Hepatocyte (in vitro differentiated cells): ENCODE results near the gene MAMDC2. TPM values are rescaled to one million over a fixed set of nuclear protein-coding genes. Genes with fewer than 3 reads are reported as not detected.
A peak's percentile ranks its signal among the peaks of the same experiment; 100 is the strongest.

Experiments
- DNase-seq: peaks from one replicate; pipeline ENCODE4 v3.0.0-alpha.2; 2016; ENCODE audit warnings: low spot score
- H2AFZ ChIP-seq: fragments of 200-600 bp; sonication (generic); 2 replicates; pipeline ENCODE4 v1.6.0; 2016; ENCODE audit warnings: antibody characterized with exemption, mild to moderate bottlenecking
- H3K27ac ChIP-seq: fragments of 200-600 bp; sonication (generic); 2 replicates; pipeline ENCODE4 v1.5.1; 2016; ENCODE audit warnings: mild to moderate bottlenecking
- H3K27me3 ChIP-seq: fragments of 200-600 bp; sonication (generic); 2 replicates; pipeline ENCODE4 v1.6.1; 2016
- H3K36me3 ChIP-seq: fragments of 200-600 bp; sonication (generic); replicated peaks from 2 replicates; pipeline ENCODE4 v1.5.1; 2016; ENCODE audit warnings: low read depth; ENCODE audit not compliant: insufficient read depth
- H3K4me1 ChIP-seq: fragments of 200-600 bp; sonication (generic); 2 replicates; pipeline ENCODE4 v1.5.1; 2016; ENCODE audit warnings: mild to moderate bottlenecking, moderate library complexity; ENCODE audit not compliant: insufficient read depth
- H3K4me2 ChIP-seq: fragments of 200-600 bp; sonication (generic); 2 replicates; pipeline ENCODE4 v1.6.0; 2016
- H3K4me3 ChIP-seq: fragments of 200-600 bp; sonication (generic); 2 replicates; pipeline ENCODE4 v1.5.1; 2016; ENCODE audit warnings: mild to moderate bottlenecking
- H3K79me2 ChIP-seq: fragments of 200-600 bp; sonication (generic); 2 replicates; pipeline ENCODE4 v1.6.0; 2017; ENCODE audit warnings: mild to moderate bottlenecking
- H3K9me2 ChIP-seq: fragments of 200-600 bp; sonication (generic); replicated peaks from 2 replicates; pipeline ENCODE4 v1.6.0; 2017; ENCODE audit warnings: mild to moderate bottlenecking; ENCODE audit not compliant: insufficient read depth
- H3K9me3 ChIP-seq: fragments of 200-600 bp; sonication (generic); 2 replicates; pipeline ENCODE4 v1.5.1; 2016; ENCODE audit warnings: low read depth, mild to moderate bottlenecking
- H4K20me1 ChIP-seq: fragments of 200-600 bp; sonication (generic); 2 replicates; pipeline ENCODE4 v1.6.0; 2016; ENCODE audit warnings: mild to moderate bottlenecking; ENCODE audit not compliant: insufficient read depth, poor library complexity, severe bottlenecking
- CTCF ChIP-seq: fragments of 200-600 bp; sonication (generic); IDR thresholded peaks from 2 replicates; pipeline ENCODE4 v1.5.1; 2016; ENCODE audit warnings: antibody characterized with exemption, mild to moderate bottlenecking; ENCODE audit not compliant: poor library complexity
- EZH2 ChIP-seq: fragments of 200-600 bp; sonication (generic); IDR thresholded peaks from 2 replicates; pipeline ENCODE4 v1.6.1; 2016; ENCODE audit warnings: antibody characterized with exemption, mild to moderate bottlenecking, borderline replicate concordance
- EZH2phosphoT487 ChIP-seq: fragments of 200-600 bp; sonication (generic); IDR thresholded peaks from one replicate; pipeline ENCODE4 v1.6.1; 2018; ENCODE audit warnings: antibody characterized with exemption, mild to moderate bottlenecking, low read depth, moderate library complexity; ENCODE audit not compliant: unreplicated experiment, severe bottlenecking
- WGBS: methylation state at CpG from one replicate; pipeline ENCODE4 v1.1.6; 2016; ENCODE audit warnings: low lambda C conversion rate; ENCODE audit errors: missing lambda C conversion rate; 5-methylcytosine and 5-hydroxymethylcytosine counted together
- polyA plus RNA-seq: library from polyadenylated mRNA; unstranded; fragments of >200 nt; fragmentation: Nextera tagmentation; extraction: Ambion mirVana; gene quantifications from 2 replicates; pipeline ENCODE4 v1.2.1, GENCODE V29; 2016
- total RNA-seq: library from RNA; depleted of rRNA; stranded (reverse); fragments of >200 nt; gene quantifications from 2 replicates; pipeline ENCODE4 v1.2.3, GENCODE V29; 2014

Gene MAMDC2
- total and polyA plus RNA-seq, 2 experiments from 2014 or later, result 0.65 to 1.9 TPM

DNA sequence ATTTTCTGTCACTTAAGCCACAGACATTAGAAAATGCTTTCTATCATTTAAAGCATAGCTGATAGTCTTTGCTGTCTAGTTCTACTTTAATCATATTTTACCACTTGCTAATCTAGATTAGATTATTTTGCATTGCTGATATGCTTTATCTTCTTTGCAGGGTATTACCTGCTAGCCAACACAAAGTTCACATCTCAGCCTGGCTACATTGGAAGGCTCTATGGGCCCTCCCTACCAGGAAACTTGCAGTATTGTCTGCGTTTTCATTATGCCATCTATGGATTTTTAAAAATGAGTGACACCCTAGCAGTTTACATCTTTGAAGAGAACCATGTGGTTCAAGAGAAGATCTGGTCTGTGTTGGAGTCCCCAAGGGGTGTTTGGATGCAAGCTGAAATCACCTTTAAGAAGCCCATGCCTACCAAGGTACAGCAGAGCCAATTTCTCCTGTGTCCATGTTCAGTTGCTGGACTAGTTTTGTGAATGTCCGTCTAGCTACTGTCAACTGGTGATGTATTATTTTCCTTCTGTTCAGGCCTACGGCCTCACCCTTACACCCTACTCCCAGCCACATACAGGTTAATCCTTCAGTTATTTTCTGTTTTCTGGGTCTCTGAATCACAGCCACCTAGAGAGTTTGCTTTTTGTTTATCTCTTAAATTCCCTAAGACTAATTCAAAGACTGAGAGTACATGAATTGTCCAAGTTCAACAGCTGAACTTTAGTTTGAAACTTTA is 99.9 kb downstream of the MAMDC2 start:
- H3K27ac ChIP-seq, result peak overlapping the region; percentile 3
- H3K4me2 ChIP-seq, result no peak overlapping the region
- no peak overlapping the region for H3K4me3 ChIP-seq
- 63% methylated on average over 3 of the region's 3 CpGs for WGBS
- no peaks in the 10 kb centered on the region for H3K27me3 ChIP-seq
- H3K79me2 ChIP-seq, result no peaks in the 10 kb centered on the region
- DNase-seq, result no peak
- TF ChIP-seq CTCF (no peak), EZH2 (no peak), EZH2phosphoT487 (no peak)
- H3K9me3 ChIP-seq, result no peaks in the 10 kb centered on the region
- no peaks in the 10 kb centered on the region for H3K9me2 ChIP-seq
- H2AFZ ChIP-seq, result no peak overlapping the region
- no peaks in the 10 kb centered on the region for H3K36me3 ChIP-seq
- H3K4me1 ChIP-seq, result peaks cover 13% of the 10 kb centered on the region
- H4K20me1 ChIP-seq, result no peaks in the 10 kb centered on the region

- no peaks in the 10 kb centered on the region for H3K9me3 ChIP-seq
- no peak overlapping the region for H3K4me3 ChIP-seq
- peaks cover 13% of the 10 kb centered on the region for H3K4me1 ChIP-seq
- H3K79me2 ChIP-seq, result no peaks in the 10 kb centered on the region
- no peak for DNase-seq
- H3K4me2 ChIP-seq, result no peak overlapping the region
- TF ChIP-seq EZH2 (no peak), CTCF (no peak), EZH2phosphoT487 (no peak)
- no peaks in the 10 kb centered on the region for H3K9me2 ChIP-seq
- H3K27ac ChIP-seq, result peak overlapping the region; percentile 3
- WGBS, result 64% methylated on average over 1 of the region's 1 CpG
- H3K36me3 ChIP-seq, result no peaks in the 10 kb centered on the region
- H2AFZ ChIP-seq, result no peak overlapping the region
- H4K20me1 ChIP-seq, result no peaks in the 10 kb centered on the region
- H3K27me3 ChIP-seq, result no peaks in the 10 kb centered on the region
These were observed 100.5 kb downstream of the MAMDC2 start for GRCh38 chr9:70144131-70144503.

DNA sequence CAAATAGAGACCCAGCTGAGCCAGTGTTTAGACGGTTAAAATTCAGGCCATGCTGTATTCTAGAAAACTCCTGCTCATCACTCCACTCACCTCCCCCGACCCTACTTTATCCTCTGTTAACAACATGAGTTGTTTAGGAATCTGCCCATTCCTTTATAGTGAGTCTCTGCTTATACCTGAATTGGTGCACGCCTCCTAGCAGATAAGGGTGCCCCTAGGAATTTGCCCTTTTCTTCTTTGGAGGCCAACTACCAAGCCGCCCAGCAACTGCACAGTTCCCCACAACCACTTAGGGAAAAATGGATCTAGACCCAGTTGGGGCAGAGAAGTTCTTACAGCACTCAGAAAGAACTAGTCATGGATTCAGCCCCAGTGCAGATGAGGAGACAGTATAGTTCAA is 102.3 kb downstream of the MAMDC2 start:
- Histone ChIP-seq H3K27me3 (no peaks in the 10 kb centered on the region), H3K4me1 (peaks cover 13% of the 10 kb centered on the region), H3K4me3 (no peak overlapping the region), H3K4me2 (no peak overlapping the region), H3K9me2 (no peaks in the 10 kb centered on the region), H3K79me2 (no peaks in the 10 kb centered on the region), H3K27ac (no peak overlapping the region), H3K36me3 (no peaks in the 10 kb centered on the region), H4K20me1 (no peaks in the 10 kb centered on the region), H3K9me3 (no peaks in the 10 kb centered on the region), H2AFZ (no peak overlapping the region)
- WGBS, result 69% methylated on average over 4 of the region's 4 CpGs
- TF ChIP-seq EZH2, result no peak
- TF ChIP-seq EZH2phosphoT487, result no peak
- no peak for TF ChIP-seq CTCF
- DNase-seq, result no peak

GRCh38 chr9:70147196-70147595 is 103.5 kb downstream of the MAMDC2 start:
- H3K4me3 ChIP-seq, result no peak overlapping the region
- H4K20me1 ChIP-seq, result no peaks in the 10 kb centered on the region
- H3K79me2 ChIP-seq, result no peaks in the 10 kb centered on the region
- H3K27ac ChIP-seq, result no peak overlapping the region
- no peak overlapping the region for H3K4me2 ChIP-seq
- H2AFZ ChIP-seq, result no peak overlapping the region
- no peaks in the 10 kb centered on the region for H3K36me3 ChIP-seq
- 87% methylated on average over 1 of the region's 1 CpG for WGBS
- no peaks in the 10 kb centered on the region for H3K27me3 ChIP-seq
- H3K4me1 ChIP-seq, result peaks cover 13% of the 10 kb centered on the region
- H3K9me3 ChIP-seq, result no peaks in the 10 kb centered on the region
- no peak for DNase-seq
- no peak for TF ChIP-seq EZH2phosphoT487
- TF ChIP-seq EZH2, result no peak
- TF ChIP-seq CTCF, result no peak
- H3K9me2 ChIP-seq, result no peaks in the 10 kb centered on the region
